GM19468 (cell line): ENCODE results near the gene FNBP1.

Experiments used
- ATAC-seq: cut with Tn5 transposase; IDR thresholded peaks from one replicate; pipeline ENCODE4 v1.9.1; 2021; ENCODE audit warnings: mild to moderate bottlenecking, moderate library complexity, moderate number of reproducible peaks; ENCODE audit not compliant: unreplicated experiment; ENCODE audit errors: extremely low read depth

FNBP1 gene

DNA sequence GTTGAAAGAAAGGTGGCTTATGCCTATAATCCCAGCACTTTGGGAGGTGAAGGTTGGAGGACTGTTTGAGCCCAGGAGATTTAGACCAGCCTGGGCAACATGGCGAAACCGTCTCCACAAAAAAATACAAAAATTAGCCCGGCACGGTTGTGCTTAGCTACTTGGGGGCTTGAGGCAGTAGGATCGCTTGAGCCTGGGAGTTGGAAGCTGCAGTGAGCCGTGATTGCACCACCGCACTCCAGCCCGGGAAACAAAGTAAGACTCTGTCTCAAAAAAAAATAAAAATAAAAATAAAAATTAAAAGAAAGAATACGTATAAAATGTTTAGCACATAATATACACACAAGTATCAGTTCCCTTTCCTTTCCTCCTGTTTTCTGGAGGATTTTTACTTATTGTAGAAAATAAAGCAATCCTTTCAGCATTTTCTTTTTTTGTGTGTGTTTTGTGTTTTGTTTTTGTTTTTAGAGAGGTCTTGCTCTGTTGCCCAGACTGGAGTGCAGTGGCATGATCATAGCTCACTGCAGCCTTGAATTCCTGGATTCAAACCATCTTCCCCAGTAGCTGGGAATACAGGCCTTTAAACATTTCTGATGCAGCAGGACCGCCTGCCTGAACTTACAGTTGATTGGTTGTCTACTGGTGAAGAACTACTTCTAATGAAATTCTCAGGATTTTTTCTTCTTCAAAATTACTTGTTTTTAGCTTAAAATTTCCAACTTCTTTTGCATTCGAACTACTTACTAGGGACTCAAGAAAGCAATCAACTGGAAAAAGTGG is 6.6 kb upstream of the FNBP1 start:
- ATAC-seq: no peak

DNA sequence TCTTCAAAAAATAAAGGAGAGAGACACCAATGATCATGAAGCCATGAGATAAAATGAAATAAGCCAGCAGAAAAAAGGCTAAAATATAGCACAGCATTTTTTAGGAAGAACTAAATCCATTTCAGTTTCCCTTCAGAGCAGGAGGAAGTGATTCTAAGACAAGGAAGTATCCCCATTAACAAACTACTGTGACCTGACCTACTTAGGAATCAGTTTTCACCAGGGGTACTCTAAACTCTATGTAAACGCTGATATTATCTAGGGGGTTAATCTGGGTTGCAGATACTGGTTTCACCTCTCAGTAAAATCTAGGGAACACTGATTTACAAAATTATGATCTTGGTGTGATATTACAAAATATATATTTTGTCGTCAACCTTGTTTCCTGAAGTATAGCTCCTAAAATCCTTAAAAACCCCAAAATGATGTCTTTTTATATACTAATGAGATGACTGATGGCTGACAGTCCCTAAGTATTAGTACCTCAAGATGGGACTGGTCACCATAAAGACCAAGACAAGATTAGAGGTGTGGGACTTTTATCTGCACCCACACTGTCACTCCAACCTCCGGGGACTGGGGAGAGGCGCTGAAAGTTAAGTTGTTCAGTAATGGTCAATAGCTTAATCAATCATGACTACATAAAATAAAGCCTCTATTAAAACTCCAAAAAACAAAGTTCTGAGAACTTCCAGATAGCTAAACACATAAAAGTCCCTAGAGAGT is 2.9 kb upstream of the FNBP1 start:
- no peak for ATAC-seq

DNA sequence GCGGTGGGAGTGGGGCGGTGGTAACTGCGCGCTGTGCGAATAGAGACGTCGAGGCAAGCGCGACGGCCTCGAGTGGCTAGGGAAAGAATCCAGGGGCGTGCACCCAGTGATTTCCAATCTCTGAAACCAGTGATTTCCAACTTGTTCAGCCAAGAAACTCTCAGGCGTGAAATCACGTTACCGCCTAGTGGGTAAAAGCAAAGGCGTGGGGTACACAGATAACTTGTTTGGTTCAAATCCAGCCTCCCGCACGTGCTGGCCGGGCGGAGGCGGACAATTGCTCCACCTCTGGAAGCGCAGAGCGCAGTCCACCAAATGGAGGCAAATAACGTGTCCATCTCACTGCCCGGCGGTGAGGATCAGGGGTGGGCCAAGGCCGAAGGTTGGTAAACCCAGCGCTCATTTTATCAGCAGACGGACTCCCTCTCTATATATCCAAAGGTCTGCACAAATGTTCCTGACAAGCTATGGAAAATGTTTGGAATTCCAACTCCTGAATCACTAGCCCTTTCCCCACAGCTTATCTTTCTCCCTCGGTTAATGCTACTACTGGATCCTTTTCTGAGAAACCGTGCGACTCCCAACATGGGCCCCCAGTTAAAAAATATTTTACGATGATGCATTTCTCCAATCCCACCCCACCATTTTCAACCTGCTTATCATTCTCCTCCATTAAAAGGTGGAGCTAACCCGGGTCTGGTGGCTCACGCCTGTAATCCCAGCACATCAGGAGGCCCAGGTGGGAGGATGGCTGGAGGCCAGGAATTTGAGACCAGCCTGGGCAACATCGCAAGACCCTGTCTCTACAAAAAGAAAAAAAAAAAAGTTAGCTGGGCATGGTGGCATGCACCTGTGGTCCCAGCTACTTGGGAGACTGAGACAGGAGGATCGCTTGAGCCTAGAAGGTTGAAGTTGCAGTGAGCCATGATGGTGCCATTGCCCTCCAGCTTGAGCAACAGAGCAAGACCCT is 950 bp upstream of the FNBP1 start:
- no peak for ATAC-seq

DNA sequence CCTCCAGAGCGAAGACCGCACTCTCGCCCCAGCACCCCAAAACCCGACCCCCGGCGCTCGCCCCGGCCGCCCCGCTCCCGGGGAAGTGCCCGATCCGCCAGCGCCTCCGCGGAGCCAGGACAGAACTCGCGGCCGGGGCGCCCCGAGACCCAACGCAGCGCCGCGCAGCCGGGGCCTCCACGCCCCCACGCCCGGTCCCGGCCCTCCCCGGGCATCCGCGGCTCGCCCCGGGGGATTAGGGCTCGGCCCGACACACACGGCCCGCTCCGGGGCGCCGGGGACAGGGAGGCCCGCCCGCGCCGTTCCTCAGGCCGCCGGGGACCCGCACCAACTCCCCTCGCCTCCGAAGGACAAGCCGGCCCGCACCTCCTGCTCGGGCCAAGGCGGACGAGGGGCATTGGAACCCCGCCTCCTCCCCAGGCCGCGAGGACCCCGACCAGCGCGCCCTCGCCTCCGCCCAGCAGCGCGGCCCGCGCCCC is 544 bp downstream of the FNBP1 start:
- ATAC-seq: no peak

DNA sequence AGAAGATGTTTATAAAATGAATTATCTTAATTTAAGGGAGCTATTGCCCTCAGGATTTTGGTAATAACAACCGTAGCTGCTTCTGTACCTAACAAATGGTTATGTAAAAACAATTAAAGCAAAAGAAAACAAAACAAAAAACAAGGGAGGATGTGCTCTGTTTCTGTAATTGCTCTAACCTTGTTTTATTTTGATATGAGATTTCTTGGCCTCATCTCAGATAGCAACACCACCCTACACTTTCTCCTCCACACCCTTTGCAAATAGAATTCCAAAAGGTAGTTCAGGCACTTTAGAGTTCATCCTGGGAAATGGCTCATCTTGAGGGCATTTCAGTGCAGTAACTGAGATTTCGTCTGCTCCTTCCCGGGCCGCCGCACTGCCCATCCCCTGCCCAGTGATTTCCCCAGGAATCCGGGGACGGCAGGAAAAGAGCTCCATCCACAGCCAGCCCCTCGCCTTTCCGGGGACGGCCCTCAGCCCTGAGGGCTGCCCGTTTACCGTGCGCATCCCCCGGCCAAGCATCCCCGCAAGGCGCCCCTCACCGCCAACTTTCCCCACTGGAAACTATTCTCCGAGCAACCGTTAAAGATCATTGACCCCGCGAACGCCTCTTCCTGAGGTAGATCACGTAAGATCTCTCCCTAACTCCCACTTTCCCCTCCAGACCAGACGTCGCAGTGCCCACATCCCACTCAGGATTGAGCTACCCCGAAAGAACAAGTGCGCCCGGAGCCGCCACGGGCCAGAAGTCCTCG is 1.2 kb downstream of the FNBP1 start:
- ATAC-seq: no peak

DNA sequence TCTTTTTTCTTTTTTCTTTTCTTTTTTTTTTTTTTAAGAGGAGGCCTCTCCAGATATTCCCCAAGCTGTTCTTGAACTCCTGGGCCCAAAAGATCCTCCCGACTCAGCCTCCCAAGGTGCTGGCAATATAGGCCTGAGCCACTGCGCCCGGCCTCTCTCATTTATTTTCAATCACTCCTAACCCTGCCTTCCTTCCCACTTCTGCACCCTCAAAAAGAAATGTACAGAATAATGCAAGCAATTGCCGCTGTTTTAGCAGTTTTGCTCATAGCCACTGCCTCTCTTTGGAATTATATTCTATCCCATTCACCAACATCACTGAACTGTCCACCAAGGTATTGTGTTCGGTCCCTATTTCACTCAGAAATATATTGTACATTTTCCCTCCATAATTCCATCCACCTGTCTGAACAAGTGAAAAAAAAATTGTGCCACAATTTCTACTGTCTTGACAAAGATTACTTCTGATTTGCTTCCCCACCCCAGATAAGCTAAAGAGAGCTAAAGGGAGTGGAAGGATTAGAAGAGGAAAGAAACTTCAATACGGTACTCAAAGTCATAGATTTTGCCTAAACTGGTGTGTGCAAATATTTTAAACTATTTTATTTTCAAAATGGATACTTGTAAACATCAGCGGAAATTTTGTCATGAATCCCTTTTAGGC is 1.9 kb downstream of the FNBP1 start:
- ATAC-seq: no peak

DNA sequence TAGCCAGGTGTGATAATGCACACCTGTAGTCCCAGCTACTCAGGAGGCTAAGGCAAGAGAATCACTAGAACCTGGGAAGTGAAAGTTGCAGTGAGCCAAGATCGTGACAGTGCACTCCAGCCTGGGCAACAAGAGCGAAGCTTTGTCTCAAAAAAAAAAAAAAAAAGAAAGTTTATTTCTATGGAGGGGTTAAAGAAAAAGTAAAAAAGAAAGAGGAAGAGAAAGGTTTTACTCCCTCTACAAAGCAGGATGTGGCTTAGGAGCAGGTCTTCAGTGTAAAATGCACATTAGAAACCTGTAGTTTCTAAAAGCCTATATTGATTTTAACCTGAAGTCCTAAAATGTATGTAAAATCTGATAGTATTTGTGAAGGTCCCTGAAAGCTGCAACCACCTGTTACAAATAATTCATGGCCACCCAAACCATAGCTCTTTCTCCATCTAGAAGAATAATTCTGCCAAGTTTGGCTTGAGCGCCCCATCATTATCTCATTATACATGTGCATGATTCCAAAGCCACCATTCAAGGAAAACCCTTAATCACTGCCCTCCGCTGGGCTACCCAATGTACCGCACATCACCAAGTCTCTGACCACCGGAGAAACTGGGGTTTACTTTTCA is 3.4 kb downstream of the FNBP1 start:
- no peak for ATAC-seq

DNA sequence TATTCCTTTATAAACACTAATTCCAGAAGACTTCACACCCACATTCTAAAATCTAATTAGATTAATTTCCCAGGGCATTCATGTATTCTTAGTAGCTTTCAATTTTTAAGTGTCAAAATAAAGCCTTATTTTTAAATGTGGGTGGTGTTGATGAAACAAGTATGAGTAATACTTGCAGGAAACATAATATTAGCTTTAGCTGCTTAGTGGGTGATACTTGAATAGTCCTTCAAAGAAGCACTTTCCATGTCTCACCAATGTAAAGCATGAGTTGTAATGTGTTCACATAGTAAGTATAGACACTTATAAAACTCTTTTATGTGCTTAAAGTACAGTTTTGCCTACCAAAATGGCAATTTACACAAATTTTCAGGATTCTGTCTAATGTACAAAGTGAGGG is 6.9 kb downstream of the FNBP1 start:
- no peak for ATAC-seq

DNA sequence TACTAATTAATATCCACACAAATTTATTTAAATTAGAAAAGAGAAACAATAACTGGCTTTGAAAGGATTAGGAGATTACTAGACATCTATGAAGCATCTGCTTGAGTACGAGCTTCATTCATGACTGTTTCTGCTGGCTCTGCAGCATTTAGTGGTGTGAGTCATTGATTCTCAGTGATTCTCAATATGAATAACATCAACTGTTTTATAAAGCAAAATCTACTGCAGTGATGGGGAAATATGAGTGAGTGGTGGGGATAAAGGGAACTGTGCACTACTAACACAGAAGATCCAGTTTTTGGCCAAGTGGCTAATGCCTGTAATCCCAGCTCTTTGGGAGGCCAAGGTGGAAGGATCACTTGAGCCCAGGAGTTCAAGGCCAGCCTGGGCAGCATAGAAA is 8.4 kb downstream of the FNBP1 start:
- ATAC-seq: no peak

DNA sequence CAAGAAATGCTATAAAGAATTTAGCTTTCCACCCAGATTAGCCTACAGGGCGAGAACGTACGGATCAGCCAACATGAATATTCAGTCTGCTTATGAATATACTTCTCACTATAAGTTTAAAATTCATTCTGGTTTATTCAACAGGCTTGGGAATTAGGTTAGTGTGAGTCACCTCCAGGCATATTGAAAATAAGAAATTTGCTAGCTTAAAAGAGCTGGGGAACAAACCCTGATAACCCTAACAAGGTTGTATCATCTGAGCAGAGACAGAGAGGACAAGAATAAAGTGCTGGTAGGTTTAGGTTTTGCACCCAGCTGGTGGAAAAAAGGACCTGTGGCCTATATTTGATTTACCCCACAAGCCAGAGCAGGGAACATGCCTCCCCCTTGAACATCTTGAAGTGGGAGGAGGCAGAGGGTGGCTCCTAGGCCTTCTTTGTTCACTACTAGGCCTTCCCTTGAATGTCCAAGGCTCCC is 12.3 kb downstream of the FNBP1 start:
- no peak for ATAC-seq

DNA sequence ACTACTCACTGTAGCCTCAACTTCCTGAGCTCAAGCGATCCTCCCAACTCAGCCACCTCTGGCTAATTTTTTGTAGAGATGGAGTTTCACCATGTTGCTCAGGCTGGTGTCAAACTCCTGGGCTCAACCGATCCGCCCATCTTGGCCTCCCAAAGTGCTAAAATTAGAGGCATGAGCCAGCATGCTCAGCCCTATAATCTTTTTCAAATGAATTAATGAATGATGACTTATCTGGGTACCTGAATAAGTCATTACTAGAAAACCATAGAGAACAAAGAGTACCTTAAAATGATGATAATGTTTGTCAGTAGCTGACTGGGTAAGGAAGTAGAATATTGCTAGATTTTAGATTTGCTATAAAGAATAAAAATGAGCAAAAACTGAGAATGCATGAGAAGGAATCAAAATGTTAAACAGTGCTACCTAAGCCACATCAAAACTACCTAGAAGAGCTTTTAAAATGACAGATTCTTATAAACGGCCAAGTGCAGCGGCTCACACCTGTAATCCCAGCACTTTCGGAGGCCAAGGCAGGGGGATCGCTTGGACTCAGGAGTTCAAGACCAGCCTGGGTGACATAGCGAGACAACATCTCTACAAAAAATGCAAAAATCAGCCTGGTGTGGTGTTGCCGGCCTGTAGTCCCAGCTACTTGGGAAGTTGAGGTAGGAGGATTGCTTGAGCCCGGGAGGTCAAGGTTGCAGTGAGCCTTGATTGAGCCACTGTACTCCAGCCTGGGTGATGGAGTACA is 13.6 kb downstream of the FNBP1 start:
- ATAC-seq: no peak

DNA sequence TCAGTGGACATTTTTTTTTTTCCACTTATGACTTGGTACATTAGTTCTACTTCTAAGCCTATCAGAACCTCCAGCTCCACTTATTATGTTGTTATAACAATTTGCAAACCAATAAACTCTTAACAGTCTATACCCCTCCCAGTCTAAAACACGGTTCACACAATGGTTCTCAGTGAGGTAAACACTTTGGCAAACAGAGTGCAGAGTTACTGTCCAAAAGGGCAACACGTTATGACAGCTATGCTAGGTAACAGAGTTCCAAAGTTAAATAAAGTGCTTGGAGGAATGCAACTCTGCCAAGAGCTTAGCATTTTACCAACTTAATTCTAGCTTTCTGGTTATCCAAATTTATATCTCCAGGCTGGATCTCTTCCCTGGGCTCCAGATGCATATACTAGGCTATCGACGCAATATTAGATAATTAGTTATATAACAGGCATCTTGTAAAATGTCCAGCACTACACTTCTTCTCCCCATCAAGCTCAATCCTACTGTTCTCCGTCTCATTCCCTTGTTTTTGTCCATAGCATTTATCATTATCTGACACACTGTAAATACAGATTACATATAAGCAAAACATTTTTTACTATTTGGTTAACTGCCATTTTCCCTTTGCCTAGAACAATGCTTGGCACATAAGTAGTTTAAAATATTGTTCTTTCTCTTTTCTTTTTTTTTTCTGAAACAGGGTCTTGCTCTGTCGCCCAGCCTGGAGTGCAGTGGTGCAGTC is 14.3 kb downstream of the FNBP1 start:
- ATAC-seq: no peak

DNA sequence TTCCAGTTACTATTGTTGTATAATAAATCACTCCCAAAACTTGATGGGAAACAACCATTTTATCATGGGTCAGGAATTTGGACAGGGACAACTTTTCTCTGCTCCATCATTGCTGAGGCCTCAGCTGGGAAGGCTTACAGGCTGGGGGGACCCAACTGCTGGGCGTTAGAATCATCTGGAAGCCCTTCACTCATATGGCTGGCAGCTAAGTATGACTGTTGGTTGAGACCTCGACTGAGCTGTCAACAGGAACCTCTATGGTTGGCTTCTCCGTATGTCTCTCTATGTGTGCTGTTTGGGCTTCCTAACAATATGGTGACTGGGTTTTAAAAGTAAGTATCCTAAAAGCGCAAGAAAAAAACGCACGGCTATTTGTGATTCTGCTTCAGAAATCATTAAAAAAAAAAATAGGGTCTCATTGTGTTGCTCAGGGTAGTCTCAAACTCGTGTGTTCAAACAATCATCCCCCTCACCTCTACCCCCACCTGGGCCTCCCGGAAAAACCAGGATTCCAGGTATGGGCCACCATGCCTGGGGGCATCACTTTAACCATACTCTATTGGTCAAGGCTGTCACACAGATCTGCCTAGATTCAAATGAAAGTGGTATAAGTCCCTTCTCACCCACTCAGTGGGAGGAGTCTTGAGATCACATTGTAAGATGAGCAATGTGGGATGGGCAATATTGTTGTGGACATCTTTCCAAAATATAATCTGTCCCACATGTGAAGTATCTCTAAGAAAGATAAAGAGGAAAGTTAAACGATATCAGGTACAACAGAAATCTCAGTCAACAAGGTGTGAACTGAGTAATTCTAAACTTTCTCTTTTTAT is 15.2 kb downstream of the FNBP1 start:
- ATAC-seq: no peak

DNA sequence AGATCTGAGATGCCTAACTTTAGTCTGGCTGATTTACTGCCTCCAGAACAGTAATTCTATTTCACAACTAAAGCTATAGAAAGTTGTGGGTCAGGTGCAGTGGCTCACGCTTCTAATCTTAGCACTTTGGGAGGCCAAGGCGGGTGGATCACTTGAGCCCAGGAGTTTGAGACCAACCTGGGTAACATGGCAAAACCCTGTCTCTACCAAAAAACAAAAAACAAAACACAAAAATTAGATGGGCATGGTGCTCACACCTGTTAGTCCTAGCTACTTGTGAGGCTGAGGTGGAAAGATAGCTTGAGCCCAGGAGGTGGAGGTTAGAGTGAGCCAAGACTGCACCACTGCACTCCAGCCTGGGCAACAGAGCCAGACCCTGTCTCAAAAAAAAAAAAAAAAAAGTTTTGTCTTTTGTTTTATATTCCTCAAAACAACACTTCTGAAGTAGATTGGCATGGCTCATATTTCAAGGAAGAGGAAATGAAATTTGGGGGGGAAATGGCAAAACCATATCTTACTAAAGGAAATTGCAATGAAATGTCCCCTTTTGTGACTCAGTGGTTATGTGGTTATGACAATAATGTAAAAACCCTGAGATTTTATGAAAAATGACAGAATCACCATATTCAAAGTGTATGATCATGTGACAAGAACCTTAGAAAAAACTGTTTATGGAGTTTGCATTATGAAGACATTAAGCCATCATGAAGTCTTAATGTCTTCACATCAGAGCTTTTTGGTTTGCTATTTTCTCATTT is 16.2 kb downstream of the FNBP1 start:
- ATAC-seq: no peak

DNA sequence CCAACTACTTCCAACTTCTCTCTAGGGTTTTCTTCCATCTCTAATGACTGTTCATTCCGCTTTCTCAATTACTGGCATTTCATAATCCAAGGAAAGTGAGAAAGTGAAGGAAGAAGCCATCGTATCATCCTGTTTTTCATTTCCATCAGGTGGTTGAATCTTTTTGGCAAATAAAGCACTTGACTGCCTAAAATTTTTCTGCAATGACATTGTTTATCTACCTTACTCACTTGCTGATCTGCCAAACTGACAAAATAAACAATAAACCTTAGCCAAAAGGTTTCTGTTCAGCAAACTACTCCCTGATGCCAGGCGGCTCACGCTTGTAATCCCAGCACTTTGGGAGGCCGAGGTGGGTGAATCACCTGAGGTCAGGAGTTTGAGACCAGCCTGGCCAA is 18.4 kb downstream of the FNBP1 start:
- no peak for ATAC-seq
